ENCODE results near the gene OR10S1. TPM values are rescaled to one million over a fixed set of nuclear protein-coding genes. Genes with fewer than 3 reads are reported as not detected.
A peak's percentile ranks its signal among the peaks of the same experiment; 100 is the strongest.
"Not testable (repeated sequence)": the region's sequence is repeated elsewhere in the genome, so short reads cannot be mapped to it uniquely, and the experiment has no call there.

Gene OR10S1
- total RNA-seq, 1 experiment from 2014 or later = not detected

GRCh38 chr11:124026498-124026897 is 48.9 kb upstream of the OR10S1 start, which contains the start of gene OR10G8:
Gene OR10G8 (plus strand): TSS chr11:124026798. CDS start chr11:124029623, 2,825 bp downstream.
- Mint-ChIP-seq H3K27ac (no peak within 1 kb of the TSS), H3K4me1 (peaks cover 3% of the 10 kb centered on the region in 2 experiments), H3K9me3 (no peaks in the 10 kb centered on the region; a peak in 1 of 5 replicates), H3K36me3 (ENCODE audit: insufficient read depth in 1 of 3, low read depth in 3 of 3) (no peaks in the 10 kb centered on the region; a peak in 1 of 7 replicates), H3K27me3 (ENCODE audit: low read depth) (no peaks in the 10 kb centered on the region), H3K4me3 (no peak within 1 kb of the TSS)
- Histone ChIP-seq H4K91ac (ENCODE audit: insufficient read length, low read depth, low read length) (no peak within 1 kb of the TSS), H2AK5ac (ENCODE audit: insufficient read length, low read length) (no peak within 1 kb of the TSS), H4K8ac (replicated peaks; ENCODE audit: insufficient read length, low read depth, low read length) (no peak within 1 kb of the TSS), H2BK12ac (ENCODE audit: insufficient read length, low read depth, low read length) (no peak within 1 kb of the TSS), H3T11ph (ENCODE audit: low read length) (no peak within 1 kb of the TSS), H3K18ac (ENCODE audit: insufficient read length, low read depth, low read length) (no peak within 1 kb of the TSS), H2AFZ (ENCODE audit: low read length) (no peak within 1 kb of the TSS), H3K4me1 (ENCODE audit: insufficient read depth, low read length) (no peaks in the 10 kb centered on the region), H3K56ac (ENCODE audit: insufficient read length, low read depth, low read length) (no peak within 1 kb of the TSS), H3K79me1 (ENCODE audit: insufficient read depth, low read depth, low read length, poor library complexity, severe bottlenecking) (no peaks in the 10 kb centered on the region), H3K9ac (ENCODE audit: extremely low read depth, insufficient read length, low read length) (no peak within 1 kb of the TSS), H2BK5ac (ENCODE audit: insufficient read length, low read length) (no peak within 1 kb of the TSS), H4K20me1 (ENCODE audit: control insufficient read depth, insufficient read depth, insufficient read length) (no peaks in the 10 kb centered on the region), H3K9me3 (ENCODE audit: control insufficient read depth, low read depth, low read length) (no peaks in the 10 kb centered on the region), H3K14ac (ENCODE audit: insufficient read depth, low read length) (no peak within 1 kb of the TSS), H2BK20ac (ENCODE audit: low read depth, low read length, poor library complexity, severe bottlenecking) (no peak within 1 kb of the TSS), H3K23me2 (ENCODE audit: insufficient read length, low read depth, low read length, poor library complexity, severe bottlenecking) (no peaks in the 10 kb centered on the region), H3K27me3 (ENCODE audit: insufficient read depth, low read length) (no peaks in the 10 kb centered on the region), H4K5ac (ENCODE audit: insufficient read length, low read depth, low read length) (no peak within 1 kb of the TSS), H3K27ac (ENCODE audit: insufficient read length, low read depth, low read length) (no peak within 1 kb of the TSS), H3K79me2 (ENCODE audit: insufficient read depth, low read length) (no peaks in the 10 kb centered on the region), H3K4me2 (ENCODE audit: insufficient read depth, insufficient read length, low read length) (no peak within 1 kb of the TSS), H2BK120ac (ENCODE audit: low read depth, low read length, poor library complexity, severe bottlenecking) (no peak within 1 kb of the TSS), H2BK15ac (ENCODE audit: low read depth, low read length) (no peak within 1 kb of the TSS), H3K23ac (ENCODE audit: insufficient read length, low read depth, low read length) (no peak within 1 kb of the TSS), H3K4ac (ENCODE audit: low read depth, low read length) (no peak within 1 kb of the TSS)
- WGBS (ENCODE audit: extremely low coverage, insufficient read length, low lambda C conversion rate) = no CpG with 5 or more reads among the region's 2 CpGs
- DNase-seq = no peak
- TF ChIP-seq CTCF (conservative IDR thresholded peaks at IDR 0.05) = no peak

- not testable (repeated sequence) for H3K4me1 ChIP-seq (ENCODE audit: insufficient read depth, low read length); H2AK5ac ChIP-seq (ENCODE audit: insufficient read length, low read length); H3K4me1 Mint-ChIP-seq; H2BK5ac ChIP-seq (ENCODE audit: insufficient read length, low read length); DNase-seq; H3K36me3 Mint-ChIP-seq (ENCODE audit: insufficient read depth in 1 of 3, low read depth in 3 of 3); H3K23ac ChIP-seq (ENCODE audit: insufficient read length, low read depth, low read length); H4K8ac ChIP-seq (replicated peaks; ENCODE audit: insufficient read length, low read depth, low read length); H4K5ac ChIP-seq (ENCODE audit: insufficient read length, low read depth, low read length); H3K9ac ChIP-seq (ENCODE audit: extremely low read depth, insufficient read length, low read length); H3K9me3 ChIP-seq (ENCODE audit: control insufficient read depth, low read depth, low read length); H3K18ac ChIP-seq (ENCODE audit: insufficient read length, low read depth, low read length); H3K4me2 ChIP-seq (ENCODE audit: insufficient read depth, insufficient read length, low read length); H3K56ac ChIP-seq (ENCODE audit: insufficient read length, low read depth, low read length); H3K27me3 ChIP-seq (ENCODE audit: insufficient read depth, low read length); H3K14ac ChIP-seq (ENCODE audit: insufficient read depth, low read length); H3K79me1 ChIP-seq (ENCODE audit: insufficient read depth, low read depth, low read length, poor library complexity, severe bottlenecking); H3K9me3 Mint-ChIP-seq; H3T11ph ChIP-seq (ENCODE audit: low read length); H3K27me3 Mint-ChIP-seq (ENCODE audit: low read depth); H3K4me3 Mint-ChIP-seq; H4K91ac ChIP-seq (ENCODE audit: insufficient read length, low read depth, low read length); H2BK12ac ChIP-seq (ENCODE audit: insufficient read length, low read depth, low read length); H3K27ac ChIP-seq (ENCODE audit: insufficient read length, low read depth, low read length); H3K4ac ChIP-seq (ENCODE audit: low read depth, low read length); H3K23me2 ChIP-seq (ENCODE audit: insufficient read length, low read depth, low read length, poor library complexity, severe bottlenecking); H4K20me1 ChIP-seq (ENCODE audit: control insufficient read depth, insufficient read depth, insufficient read length); H2BK15ac ChIP-seq (ENCODE audit: low read depth, low read length); H2BK120ac ChIP-seq (ENCODE audit: low read depth, low read length, poor library complexity, severe bottlenecking); H2BK20ac ChIP-seq (ENCODE audit: low read depth, low read length, poor library complexity, severe bottlenecking); H2AFZ ChIP-seq (ENCODE audit: low read length); H3K79me2 ChIP-seq (ENCODE audit: insufficient read depth, low read length)
- WGBS (ENCODE audit: extremely low coverage, insufficient read length, low lambda C conversion rate) = no CpG with 5 or more reads among the region's 9 CpGs
- peak overlapping the region in 1 of 3 experiments; percentile 80; a peak in 1 of 7 replicates for H3K27ac Mint-ChIP-seq
Measured at GRCh38 chr11:124015837-124016236, 38.3 kb upstream of the OR10S1 start.

All from H9 (cell line).